GM12873 (cell line): ENCODE results near the gene LMTK2.

Experiments used
- CTCF ChIP-seq: IDR thresholded peaks from 2 replicates; pipeline ENCODE4 v1.5.1; 2012; ENCODE audit warnings: low read depth, mild to moderate bottlenecking, moderate library complexity, low read length, control low read depth; ENCODE audit not compliant: insufficient read depth; ENCODE audit errors: missing control alignments

The LMTK2 gene

GRCh38 chr7:98130959-98131358 lies 24.3 kb downstream of the LMTK2 start:
- TF ChIP-seq CTCF: no peak

- no peak for TF ChIP-seq CTCF
These were observed 26.5 kb downstream of the LMTK2 start for GRCh38 chr7:98133181-98133580.

DNA sequence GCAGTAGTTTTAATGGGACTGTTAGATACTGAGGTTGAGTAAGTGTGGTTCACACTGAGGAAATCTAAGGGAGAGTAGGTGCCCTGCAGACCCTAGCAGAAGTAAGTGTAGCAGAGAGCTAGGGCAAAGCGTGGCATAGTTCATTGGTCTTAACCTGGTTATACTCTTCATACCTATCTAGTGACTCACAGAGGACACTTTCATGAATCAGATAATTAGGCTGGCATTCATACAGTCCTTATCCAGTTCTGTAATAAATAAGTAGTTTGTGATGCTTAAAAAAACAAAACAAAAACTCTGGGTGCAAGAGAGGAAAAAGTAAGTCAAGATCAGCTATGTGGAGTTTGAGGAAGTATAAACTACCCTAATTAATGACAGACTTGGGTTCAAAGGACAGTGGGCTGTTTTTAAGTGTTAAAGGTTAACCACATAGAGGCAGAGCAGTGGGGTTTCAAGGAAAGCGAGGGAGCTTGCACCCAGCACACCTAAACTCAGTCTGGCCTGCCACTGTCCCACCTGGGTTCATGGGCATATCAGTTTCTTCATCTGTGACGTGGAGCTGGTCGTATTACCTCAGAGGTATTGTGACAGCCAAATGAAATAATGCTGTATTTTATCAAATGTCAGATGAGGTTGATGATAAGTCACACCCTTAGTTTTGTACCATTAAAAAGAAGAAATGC lies 27.1 kb downstream of the LMTK2 start:
- no peak for TF ChIP-seq CTCF

DNA sequence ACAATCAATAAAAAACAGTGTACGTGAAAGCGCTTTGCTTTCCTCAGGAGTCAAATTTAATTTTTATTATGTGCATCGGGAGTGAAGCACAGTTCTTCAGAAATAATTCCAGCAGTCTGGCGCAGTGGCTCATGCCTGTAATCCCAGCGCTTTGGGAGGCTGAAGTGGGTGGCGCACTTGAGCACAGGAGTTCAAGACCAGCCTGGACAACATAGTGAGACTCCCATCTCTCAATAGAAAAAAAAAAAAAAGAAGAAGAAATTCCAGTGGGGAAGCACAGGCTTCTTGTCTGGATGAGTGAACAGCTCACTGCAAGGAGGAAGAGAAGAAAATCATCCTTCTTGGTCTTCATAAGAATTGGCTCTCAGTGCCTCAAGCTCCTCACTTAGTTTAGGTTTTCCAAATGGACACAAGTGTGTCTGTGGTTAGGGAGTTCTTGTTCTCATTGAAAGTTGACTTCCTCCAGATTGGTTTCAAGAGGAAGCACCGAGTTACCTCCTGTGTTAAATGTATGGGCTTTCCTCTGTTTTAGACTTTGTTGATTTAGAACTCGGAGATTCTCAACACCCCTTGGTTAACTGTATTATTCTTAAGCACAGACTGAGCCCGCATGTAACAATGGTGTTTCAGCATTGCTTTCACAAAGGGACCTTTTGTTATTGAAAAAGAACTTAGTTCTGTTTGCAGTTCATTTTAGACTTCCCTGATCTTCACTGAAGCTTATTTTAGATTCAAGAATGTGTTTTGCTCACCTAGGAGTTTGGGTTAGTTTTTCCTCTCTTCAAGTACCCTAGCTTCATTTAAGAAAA lies 28.0 kb downstream of the LMTK2 start:
- no peak for TF ChIP-seq CTCF

GRCh38 chr7:98135984-98136383 lies 29.3 kb downstream of the LMTK2 start:
- no peak for TF ChIP-seq CTCF

DNA sequence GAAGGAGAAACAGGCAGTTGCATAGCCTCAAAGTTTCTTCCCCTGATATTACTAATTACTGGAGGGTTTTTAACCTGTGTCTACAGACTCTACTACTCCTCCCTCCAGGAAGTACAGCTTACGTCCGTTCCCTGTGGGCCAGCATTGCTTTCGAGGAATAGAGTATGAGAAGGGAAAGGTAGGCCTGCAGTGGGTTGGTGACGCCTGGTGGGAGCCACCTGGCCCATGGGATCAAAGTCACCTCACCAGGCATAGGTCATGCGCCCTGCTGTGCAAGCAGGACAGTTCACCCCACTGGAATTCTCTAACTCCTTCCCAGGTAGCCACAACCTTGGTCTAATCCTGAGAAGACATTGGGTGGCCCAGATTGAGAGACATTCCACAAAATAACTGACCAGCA lies 29.8 kb downstream of the LMTK2 start:
- TF ChIP-seq CTCF: no peak

DNA sequence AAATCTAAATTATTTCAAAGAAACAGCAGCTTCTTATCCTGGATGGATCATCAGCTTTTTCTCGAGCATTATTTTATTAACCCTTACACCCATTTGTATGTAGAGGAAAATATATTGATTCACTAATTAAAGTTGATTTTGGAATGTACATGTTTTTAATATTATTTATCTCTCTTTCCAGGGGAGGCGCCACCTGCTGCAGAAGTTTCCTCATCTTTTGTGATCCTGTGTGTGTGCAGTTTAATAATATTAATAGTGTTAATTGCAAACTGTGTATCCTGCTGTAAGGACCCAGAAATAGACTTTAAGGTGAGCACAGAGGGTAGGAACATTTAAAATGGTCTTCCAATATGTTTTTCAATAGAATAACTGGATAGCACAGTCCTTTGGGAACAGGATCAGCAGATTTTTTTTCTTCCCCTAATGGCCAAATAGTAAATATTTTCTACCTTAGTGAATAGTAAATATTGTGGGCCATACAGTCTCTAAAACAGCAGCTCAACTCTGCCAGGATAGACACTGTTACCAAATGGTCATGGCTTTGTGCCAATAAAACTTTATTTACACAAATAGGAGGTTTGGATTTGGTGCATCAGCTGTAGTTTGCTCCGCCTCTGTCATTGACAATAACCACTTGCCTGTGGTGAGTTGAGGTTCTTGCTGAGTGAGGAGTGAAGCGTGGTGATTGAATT lies 30.6 kb downstream of the LMTK2 start:
- TF ChIP-seq CTCF: no peak
